GM21528 (cell line): ENCODE data around the gene ARHGAP10.
A peak's percentile ranks its signal among the peaks of the same experiment; 100 is the strongest.

Experiments
- ATAC-seq: cut with Tn5 transposase; IDR thresholded peaks from one replicate; pipeline ENCODE4 v1.9.1; 2021; ENCODE audit warnings: mild to moderate bottlenecking, moderate library complexity; ENCODE audit not compliant: unreplicated experiment, low FRiP score

ARHGAP10 gene

DNA sequence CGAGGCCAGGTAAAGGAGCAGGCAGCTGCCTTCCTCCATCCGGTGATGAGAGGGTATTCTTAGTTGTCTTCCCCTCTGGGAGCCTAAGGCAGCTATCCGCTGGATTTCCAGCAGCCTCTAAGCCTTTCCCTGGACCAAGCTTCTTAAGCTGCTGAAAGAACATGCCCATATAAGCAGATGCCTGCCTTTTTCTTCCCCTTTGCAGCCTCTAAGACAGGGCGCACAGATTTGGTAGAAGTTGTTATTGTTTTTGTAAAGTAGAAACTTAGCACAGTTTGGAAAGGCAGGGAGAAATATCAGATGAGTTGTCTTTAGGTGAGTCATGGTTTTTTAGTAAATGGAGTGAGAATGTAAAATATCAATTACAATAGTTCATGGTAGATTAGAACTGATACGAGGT, 210.8 kb downstream of the ARHGAP10 start:
- ATAC-seq, result peak; percentile 52

DNA sequence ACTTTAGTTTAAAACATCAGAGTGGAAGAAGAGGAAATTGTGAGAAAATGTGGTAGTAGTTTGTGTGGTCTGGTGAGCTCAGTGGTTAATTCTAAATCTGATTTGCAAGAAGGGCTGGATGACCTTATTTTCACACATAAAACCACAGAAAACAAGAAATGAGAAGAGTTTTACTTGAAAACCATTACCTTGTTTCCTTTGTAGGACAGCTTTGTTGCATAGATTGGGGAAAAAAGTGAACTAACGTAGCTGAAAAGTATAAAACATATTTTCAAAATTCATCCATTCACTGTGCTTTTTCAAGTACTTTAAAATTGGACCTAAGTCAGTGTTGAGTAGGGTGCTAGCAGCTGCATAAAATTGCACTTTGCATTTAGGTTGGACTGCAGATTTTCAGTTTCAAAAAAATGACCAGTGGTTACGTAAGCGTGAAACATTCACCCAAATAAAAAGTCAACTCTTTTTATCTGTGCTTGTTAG, 211.3 kb downstream of the ARHGAP10 start:
- ATAC-seq, result peak; percentile 94

DNA sequence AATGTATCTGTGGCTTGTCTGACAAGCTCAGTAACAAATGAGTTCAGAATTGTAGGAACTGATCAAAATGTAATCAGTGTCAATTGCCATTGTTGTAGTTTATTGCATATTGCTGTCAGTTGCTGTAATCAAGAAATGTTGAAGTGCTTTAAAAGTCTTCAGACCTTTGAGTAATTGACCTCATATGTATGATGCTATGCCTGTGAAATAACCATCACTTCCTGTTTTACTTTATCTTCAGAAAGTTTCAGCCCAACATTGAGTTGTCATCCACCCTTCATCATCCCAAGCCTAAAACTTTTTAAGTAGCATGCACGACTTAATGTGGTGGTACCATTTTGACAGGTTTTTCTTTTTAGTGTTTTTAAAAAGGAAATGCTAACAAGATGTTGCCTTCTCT, 212.4 kb downstream of the ARHGAP10 start:
- no peak for ATAC-seq

DNA sequence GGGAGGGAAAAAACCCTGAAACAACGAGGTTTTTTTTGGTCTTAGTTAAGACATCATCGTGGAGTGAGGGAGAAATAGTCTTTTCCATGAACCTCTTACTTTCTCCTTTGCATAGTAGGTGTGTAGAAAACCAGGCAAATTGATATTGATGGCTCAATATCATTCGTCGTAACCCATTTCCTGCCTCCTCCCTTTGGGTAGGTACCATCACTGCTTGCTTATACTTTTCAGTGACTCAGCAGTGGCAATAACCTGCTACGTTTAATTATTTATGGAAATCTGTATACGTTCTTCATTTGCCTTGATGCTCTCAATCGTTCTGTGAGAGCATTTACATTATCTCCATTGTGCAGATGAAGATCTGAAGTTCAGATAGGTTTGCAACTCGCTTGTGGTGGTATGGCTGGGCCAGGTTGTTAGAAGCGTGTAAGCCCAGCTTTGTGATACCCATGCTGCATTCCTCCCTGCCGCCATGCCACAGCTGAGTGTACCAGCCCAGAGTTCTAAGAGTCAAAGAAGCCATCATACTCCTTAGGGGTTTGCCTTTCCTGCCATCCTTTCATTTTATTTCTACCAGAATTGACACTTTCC, 212.9 kb downstream of the ARHGAP10 start:
- ATAC-seq, result no peak

DNA sequence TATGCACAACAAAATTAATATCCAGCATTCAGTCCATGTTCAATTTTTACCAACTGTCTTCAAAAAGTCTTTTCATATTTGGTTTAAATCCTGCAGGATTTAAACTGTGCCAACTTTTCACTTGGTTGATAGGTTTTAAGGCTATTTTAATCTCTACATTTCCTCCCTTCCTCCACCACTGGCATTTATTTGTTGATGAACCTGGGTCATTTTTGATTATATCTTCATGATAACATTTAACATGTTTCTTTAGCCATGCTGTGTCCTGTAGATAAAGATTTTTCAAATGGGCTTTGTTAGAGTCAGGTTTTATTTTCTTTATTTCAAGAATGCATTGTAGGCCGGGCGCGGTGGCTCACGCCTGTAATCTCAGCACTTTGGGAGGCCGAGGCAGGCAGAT, 216.4 kb downstream of the ARHGAP10 start:
- no peak for ATAC-seq

DNA sequence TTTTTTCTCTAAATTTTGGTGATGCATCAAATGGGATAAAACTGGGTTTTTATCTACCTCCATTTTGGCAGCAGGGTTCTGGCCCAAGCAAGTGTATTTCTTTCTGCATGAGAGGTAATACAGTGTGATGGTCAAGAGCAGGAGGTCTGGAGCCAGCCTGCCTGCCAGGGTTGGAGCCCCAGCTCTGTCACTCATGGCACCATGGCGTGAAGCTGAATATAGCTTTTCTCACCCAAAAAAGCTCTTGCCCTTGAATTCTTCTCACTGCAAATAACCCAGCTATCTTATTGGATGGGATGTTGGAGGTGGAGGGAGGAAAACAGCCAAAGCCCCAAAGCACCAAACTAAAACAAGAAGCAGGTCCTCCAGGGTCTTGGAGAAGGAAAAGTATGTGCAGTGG, 218.4 kb downstream of the ARHGAP10 start:
- no peak for ATAC-seq

DNA sequence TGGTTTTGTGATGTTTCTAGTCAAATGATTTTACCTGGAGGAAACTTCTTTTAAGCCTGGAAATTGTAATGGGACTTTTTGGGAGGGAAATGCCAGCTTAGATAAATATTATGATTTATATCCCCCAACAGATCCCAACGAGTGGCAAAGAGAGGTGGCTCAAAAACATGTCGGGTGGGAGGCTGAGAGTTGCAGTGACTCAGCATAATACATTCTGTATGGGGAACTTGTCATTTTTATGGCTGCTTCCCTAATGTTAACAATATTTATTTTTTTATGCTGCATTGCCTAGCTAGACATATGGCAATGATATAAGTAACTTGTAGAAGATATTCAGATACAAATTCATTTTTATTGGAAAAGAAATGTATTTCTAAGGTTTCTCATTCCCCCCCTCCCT, 219.0 kb downstream of the ARHGAP10 start:
- no peak for ATAC-seq

DNA sequence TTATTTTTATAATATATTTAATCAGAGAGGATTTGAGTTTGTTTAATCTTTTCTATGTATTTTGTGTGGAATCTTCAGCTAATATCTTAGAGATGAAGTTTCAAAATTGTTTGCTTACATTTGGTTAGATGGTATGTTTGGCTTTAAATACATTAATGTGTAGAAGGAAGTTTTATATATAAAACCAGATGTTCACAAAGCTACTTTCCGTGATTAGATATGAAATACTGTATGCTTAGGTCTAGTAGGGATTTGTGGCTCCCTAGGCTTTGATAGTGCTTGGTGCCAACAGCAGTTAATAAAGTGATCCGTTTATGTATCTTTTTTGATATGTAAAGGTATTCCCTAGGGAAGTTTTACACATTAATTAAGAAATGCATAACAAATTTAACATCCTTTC, 223.0 kb downstream of the ARHGAP10 start:
- no peak for ATAC-seq

DNA sequence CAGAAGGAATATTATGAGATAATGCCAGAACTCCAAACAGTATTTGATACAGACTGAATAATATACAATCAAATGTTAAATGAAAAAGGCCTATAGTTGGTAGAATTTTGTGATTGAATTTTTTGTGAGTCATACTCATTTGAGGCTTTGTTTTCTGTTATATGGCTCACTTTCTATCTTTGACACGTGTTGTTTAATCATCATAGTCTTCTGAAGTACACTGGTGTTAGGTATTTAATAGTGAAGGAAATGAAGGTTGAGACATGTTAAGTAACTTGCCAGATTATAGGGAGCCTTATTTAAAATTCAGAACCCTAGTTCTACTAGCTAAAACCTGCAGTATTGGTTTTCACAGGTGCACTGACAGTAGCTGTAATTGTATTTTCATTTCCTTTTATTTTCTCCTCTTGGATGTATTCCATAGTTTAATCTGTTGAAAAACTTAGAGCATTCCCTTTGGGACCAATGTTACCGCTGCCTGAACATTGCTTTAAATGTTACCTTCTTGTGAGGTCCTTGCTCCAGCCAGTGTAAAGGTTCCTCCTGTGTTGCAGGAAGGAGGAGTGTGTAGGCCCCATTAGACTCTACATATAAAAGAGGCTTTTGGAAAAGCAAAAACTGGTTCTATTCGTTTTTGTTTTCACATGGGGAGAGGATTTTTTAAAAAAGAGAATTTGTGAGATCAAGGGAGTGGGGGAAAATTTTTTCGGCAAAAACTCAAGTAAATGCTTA, 224.1 kb downstream of the ARHGAP10 start:
- no peak for ATAC-seq

DNA sequence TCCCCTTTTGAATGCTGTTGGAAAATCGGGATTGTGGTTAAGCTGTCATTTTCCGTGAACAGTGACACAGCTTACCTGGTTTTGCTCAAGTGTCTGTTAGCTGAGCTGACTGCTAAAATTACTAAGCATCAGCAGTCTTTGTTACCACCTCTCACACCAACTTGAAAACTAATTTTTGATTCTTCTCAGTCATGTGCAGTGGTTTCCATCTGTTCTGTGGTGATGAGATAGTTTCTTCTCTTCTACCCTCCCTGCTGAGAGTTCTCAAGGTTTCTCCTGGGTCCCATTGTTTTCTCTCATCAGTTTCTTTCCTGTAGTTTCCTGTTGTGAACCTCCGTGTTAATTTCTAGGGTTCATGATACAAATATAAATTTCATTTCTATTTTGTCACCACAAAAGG, 225.6 kb downstream of the ARHGAP10 start:
- no peak for ATAC-seq

DNA sequence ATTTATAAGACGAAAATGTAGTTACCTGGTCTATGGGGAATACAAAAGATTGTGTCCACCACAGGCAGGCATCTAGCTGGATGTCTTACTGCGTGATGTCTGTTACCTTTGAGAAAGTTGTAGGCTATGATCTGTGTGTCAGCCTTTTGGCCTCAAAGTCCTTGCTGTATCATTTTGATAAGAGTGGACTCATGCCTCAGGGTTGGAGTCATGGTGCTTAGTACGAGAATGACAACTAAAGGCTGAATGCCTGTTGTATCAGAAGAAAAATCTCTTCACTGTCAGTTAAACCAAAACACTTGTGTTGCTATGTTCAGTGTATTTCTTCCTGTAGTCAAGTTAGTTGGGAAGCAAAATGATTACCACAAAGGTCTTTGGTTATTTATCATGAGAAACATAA, 226.2 kb downstream of the ARHGAP10 start:
- ATAC-seq, result no peak

DNA sequence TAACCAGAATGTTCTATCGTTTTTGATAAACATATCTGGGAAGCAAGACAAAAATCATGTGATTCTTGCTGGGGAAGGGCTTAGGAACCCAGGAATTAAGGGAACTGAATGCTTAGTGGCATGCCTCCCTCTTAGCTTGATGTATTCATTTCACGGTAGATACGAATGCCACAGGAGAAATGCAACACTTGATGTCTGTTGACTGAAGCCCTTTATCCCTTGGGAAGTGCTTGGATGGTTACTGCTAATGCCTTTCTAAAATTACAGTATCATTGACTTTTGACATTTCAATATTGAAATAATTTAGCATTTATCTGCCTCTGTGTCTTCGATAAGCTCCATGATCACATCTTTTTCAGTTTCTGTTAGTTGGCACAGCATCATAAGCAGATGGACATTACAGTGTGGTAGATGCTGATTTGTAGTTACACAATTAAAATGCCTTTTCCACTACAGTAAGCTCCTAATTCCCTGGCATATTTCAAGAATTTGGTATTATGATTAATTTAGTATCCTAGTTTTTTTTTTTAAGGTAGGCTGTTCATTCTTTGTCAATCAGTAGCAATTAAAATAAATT, 226.7 kb downstream of the ARHGAP10 start:
- ATAC-seq, result no peak

DNA sequence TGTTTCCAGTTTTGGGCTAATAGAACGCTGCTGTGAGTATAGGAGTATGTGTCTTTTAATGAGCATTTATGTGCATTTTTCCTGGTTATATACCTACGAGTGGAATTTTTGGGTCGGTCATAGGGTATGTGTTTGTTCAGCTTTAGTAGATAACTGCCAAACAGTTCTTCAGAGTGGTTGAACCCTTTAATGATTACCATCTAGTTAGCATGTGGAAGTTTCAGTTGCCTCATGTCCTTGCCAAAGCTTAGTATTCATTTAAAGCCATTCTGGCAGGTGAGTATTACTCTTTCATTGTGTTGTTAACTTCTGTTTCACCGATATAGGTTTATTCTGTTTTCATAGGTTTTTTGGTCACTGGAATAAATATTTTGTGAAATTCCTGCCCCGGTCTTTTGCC, 229.1 kb downstream of the ARHGAP10 start:
- ATAC-seq, result peak; percentile 88

DNA sequence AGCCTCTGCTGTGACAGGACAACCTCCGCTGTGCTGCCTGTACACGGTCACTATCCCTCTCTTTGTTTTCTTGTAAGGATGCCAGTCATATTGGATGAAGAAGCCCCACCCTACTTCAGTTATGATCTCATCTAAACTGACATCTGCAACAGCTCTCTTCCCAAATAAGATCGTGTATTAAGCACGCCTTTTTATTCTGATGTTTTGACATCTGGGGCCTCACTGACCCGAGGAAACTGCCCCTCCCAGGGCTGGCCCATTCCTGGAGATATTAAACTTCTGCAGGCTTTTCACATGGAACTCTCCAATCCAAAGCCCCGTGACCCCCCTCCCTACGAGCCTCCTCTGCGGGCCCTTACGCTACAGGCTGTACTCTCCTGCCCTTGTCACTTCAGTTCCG, 232.0 kb downstream of the ARHGAP10 start:
- ATAC-seq, result no peak

DNA sequence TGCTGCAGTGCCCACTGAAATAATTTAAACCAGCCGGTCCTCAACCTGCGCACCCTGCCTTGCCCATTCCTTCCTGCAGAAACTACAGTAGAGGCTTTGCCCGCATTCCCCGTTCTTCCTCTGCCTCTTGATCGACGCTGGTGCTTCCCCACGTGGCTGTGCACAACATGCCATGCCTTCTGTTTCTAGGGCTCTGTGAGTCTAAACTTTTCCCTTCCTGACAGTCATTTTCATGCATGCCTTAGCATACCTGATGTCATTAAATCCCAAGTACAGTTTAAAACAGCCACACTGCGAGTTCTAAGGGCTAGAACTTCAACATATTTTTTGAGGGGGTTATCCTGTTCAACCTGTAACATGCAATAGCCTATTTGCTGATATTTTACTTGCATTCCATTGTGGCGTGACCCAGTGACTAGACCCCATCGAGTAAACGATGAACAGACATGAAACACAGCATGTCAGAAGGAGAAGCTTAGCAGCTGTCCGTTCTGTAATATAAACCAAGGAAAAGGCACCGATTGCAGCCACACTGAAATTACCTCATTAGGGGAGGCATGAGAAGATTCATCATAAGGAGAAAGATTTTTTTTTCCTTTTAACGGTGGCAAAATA, 232.5 kb downstream of the ARHGAP10 start:
- no peak for ATAC-seq

DNA sequence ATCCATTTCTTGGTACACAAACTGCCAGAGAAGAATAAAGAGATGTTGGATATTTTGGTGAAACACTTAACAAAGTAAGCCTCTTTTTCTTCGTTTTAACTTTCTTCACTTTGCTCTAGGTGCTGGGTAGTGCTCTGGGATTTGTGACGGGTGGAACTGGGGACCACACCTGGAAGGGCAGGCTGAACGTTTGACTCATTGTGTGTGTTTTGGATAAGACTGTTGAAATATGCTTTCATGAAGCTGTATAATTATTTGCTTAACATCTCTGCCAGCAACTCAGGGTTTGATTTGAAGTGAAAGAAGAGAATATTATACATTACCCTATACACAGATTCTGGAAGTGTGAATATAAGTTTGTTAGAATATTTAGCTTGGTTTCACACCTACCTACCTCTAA, 233.2 kb downstream of the ARHGAP10 start:
- no peak for ATAC-seq

DNA sequence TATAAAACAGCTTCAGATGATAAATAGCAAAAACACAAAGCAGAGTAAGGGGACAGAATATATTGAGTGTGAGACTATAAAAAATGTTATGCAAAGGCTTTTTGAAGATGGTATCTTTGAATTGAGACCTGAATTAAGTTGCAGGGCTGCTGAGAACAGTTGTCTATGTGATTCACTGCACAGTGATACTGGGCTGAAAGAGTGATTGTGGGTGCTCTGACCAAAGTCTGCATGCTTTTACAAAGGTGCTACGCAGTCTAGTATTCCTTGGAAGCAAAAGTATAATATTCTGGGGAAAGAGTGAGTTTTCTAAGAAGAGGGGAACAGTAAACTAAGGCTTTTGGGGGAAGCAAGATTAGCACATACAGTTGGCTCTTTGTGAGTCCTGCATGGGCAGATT, 234.0 kb downstream of the ARHGAP10 start:
- ATAC-seq, result no peak

DNA sequence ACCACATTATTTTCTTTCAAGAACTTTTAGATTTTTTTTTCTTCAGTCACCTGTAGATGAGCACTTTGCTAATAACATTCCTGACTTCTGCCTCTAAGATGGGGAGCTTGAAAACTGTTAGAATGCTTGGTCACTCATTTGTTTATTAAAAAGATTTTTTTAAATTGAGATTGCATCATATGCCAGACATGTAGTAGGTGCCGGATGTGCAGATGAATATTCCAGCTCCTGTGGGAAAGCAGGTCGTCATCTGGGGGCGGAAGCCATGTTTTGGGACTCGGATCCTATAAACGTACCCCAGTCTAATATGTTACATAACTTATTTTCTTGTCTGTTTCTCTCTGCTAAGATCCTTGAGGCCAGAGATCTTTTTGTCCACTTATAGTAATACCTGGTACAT, 236.8 kb downstream of the ARHGAP10 start:
- no peak for ATAC-seq

DNA sequence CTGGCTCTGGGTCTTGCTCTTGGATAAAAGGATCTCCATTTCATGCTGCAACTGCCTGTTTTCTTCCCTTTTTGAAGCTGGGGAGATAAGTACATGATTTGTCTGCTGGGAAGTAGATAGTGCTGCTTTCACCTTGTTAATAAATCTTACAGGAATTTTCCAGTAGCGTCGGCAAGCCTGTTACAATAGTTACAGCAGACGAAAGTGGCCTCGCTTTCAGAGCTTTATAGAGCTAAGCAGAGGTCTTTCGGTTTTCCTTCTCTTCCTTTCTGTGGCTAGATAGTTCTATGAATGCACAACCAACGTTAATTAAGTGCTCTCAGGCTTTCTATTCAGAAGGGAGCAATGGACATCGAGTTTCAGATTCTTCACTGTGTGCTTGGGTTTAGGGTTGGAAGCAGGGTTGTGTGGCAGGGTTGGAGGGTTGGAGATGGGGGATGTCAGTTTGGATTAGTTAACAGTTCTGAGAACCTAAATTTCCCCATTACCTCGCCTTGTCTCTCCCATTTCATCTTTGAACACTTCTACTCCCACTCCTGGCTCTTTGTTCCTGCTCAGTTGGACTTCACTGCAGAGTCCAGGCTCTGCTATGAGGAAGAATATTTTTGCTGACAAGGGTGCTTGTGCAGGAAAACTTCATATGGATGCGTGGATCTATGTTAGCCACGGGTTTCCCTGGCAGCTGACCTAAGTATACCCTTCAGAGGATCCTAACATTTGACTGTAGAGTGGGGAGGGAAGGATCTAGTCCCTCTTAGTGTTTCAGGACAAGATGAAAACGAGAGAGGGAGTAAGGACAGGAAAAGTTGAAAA, 237.9 kb downstream of the ARHGAP10 start:
- ATAC-seq, result peak; percentile 70

DNA sequence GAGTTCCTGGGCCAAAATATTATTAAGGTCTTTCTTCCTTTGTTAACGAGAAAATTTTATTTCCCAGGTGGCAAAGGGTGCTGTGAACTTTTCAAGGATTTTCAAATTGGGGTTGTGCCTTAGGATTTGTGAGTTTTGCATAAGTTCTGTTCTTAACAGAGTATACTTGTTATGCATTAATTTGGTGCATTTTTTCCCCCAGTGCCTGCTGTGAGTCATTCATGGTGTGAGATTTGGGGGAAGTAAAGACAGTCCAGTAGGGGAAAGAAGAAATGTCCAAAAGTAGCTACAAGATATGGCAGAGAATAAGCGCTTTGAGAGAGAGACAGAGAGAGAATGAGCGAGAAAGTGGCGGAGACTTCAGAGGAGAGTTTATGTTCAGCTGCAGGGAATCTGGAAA, 239.2 kb downstream of the ARHGAP10 start:
- no peak for ATAC-seq

DNA sequence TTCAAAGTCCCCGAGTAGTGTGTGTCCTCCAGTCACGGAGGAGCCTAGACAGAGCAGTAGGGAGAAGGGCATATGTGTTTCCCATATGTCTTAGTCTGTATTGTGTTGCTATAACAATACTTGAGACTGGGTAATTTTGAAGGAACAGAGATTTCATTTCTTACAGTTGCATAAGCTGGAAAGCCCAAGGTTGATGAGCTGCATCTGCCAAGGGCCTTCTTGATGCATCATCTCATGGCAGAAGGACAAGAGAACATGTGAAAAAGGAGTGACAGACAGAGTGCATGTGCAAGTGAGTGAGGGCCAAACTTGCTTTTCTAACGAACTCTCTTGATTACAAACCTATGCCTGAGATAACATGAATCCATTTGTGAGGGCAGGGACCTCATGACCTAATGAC, 243.4 kb downstream of the ARHGAP10 start:
- no peak for ATAC-seq
